H7 (cell line): ENCODE results near the gene STAC3. TPM values are rescaled to one million over a fixed set of nuclear protein-coding genes. Genes with fewer than 3 reads are reported as not detected.

ENCODE experiments used
- DNase-seq: peaks from one replicate; pipeline ENCODE4 v3.0.0; 2012
- H3K27me3 ChIP-seq: 2 replicates; pipeline ENCODE4 v1.6.0; 2011; ENCODE audit warnings: mild to moderate bottlenecking, low read length; ENCODE audit not compliant: control insufficient read depth, insufficient read depth
- H3K36me3 ChIP-seq: replicated peaks from 2 replicates; pipeline ENCODE4 v1.5.1; 2011; ENCODE audit warnings: low read length; ENCODE audit not compliant: control insufficient read depth, insufficient read depth
- H3K4me3 ChIP-seq: 2 replicates; pipeline ENCODE4 v1.5.1; 2011; ENCODE audit warnings: low read depth, mild to moderate bottlenecking, control low read depth, low read length, moderate library complexity; ENCODE audit not compliant: insufficient read depth
- total RNA-seq: library from RNA; depleted of rRNA; stranded (reverse); fragments of >200 nt; shearing (Covaris generic); gene quantifications from 2 replicates; pipeline ENCODE4 v1.2.3, GENCODE V29; 2014

Gene STAC3
- total RNA-seq, 1 experiment from 2014 or later: 0.90 TPM

GRCh38 chr12:57216014-57216911 is 34.7 kb downstream of the STAC3 start, which contains the start of gene NXPH4:
Gene NXPH4 (plus strand): TSS chr12:57216794. CDS start chr12:57216970, 176 bp downstream.
- Histone ChIP-seq H3K4me3 (peak within 1 kb of the TSS; percentile 48), H3K36me3 (peaks cover 4% of the 10 kb centered on the region), H3K27me3 (peaks cover 73% of the 10 kb centered on the region)
- peak; percentile 98 for DNase-seq

GRCh38 chr12:57215668-57216013 is 35.3 kb downstream of the STAC3 start:
- Histone ChIP-seq H3K4me3 (no peak overlapping the region), H3K27me3 (peaks cover 66% of the 10 kb centered on the region), H3K36me3 (peaks cover 9% of the 10 kb centered on the region)
- no peak for DNase-seq

- no peak for DNase-seq
- H3K4me3 ChIP-seq: no peak overlapping the region
- peaks cover 61% of the 10 kb centered on the region for H3K27me3 ChIP-seq
- H3K36me3 ChIP-seq: peaks cover 11% of the 10 kb centered on the region
Measured at GRCh38 chr12:57215065-57215464, 35.9 kb downstream of the STAC3 start.

- Histone ChIP-seq H3K36me3 (peaks cover 16% of the 10 kb centered on the region), H3K4me3 (no peak overlapping the region), H3K27me3 (peaks cover 54% of the 10 kb centered on the region)
- DNase-seq: peak; percentile 95
Measured at GRCh38 chr12:57214398-57214781, 36.6 kb downstream of the STAC3 start.

GRCh38 chr12:57213763-57214397 is 37.1 kb downstream of the STAC3 start:
- no peak for DNase-seq
- Histone ChIP-seq H3K4me3 (no peak overlapping the region), H3K27me3 (peaks cover 49% of the 10 kb centered on the region), H3K36me3 (peaks cover 20% of the 10 kb centered on the region)

GRCh38 chr12:57213058-57213715 is 37.8 kb downstream of the STAC3 start:
- H3K27me3 ChIP-seq: peaks cover 42% of the 10 kb centered on the region
- DNase-seq: peak; percentile 96
- H3K4me3 ChIP-seq: no peak overlapping the region
- peaks cover 23% of the 10 kb centered on the region for H3K36me3 ChIP-seq

- H3K4me3 ChIP-seq: no peak overlapping the region
- peaks cover 37% of the 10 kb centered on the region for H3K27me3 ChIP-seq
- DNase-seq: no peak
- H3K36me3 ChIP-seq: peaks cover 23% of the 10 kb centered on the region
Measured at GRCh38 chr12:57212701-57213057, 38.3 kb downstream of the STAC3 start.

- DNase-seq: no peak
- peaks cover 25% of the 10 kb centered on the region for H3K36me3 ChIP-seq
- H3K27me3 ChIP-seq: peaks cover 31% of the 10 kb centered on the region
- H3K4me3 ChIP-seq: no peak overlapping the region
Measured at GRCh38 chr12:57211791-57212700, 38.9 kb downstream of the STAC3 start.

- Histone ChIP-seq H3K36me3 (peaks cover 30% of the 10 kb centered on the region), H3K4me3 (no peak overlapping the region), H3K27me3 (peaks cover 24% of the 10 kb centered on the region)
- DNase-seq: no peak
Measured at GRCh38 chr12:57210926-57211692, 39.9 kb downstream of the STAC3 start.

- Histone ChIP-seq H3K36me3 (peaks cover 36% of the 10 kb centered on the region), H3K27me3 (peaks cover 17% of the 10 kb centered on the region), H3K4me3 (no peak overlapping the region)
- no peak for DNase-seq
Measured at GRCh38 chr12:57210461-57210860, 40.5 kb downstream of the STAC3 start.

- DNase-seq: no peak
- Histone ChIP-seq H3K4me3 (no peak overlapping the region), H3K27me3 (peaks cover 12% of the 10 kb centered on the region), H3K36me3 (peaks cover 39% of the 10 kb centered on the region)
Measured at GRCh38 chr12:57209916-57210315, 41.1 kb downstream of the STAC3 start.

GRCh38 chr12:57208631-57209282 is 42.2 kb downstream of the STAC3 start:
- peaks cover 47% of the 10 kb centered on the region for H3K36me3 ChIP-seq
- DNase-seq: no peak
- H3K4me3 ChIP-seq: no peak overlapping the region
- peaks cover under 1% of the 10 kb centered on the region; the same call in 1 of the 2 replicates for H3K27me3 ChIP-seq
